ENCODE data around the gene AUTS2.

Gene AUTS2

DNA sequence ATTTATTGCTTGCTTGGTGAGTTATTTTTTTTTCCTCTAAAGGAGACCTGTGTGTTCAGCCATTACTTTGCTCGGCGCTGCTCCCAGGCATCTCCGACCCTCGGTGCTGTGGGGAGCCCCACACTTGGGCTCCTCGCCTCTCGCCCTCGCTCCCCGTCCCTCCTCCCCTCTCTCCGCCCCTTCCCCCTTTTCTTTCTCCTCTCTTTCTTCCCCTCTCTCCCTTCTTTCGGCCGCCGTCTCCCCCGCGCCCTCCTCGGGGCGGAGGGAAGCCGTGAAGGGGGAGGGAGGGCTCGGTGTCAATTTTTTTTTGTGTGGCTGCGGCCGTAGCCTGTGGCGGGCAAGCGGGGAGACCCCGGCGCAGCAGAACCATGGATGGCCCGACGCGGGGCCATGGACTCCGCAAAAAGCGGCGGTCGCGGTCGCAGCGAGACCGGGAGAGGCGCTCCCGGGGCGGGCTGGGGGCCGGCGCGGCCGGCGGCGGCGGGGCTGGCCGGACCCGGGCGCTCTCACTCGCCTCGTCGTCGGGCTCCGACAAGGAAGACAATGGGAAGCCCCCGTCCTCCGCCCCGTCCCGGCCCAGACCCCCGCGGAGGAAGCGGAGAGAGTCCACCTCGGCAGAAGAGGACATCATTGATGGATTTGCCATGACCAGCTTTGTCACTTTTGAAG, 1.1 kb downstream of the AUTS2 start:
- Histone ChIP-seq H3K36me3 (ENCODE audit: insufficient read depth, low read length) (peaks cover 3% of the 10 kb centered on the region; the same call in 1 of the 2 replicates), H3K4me2 (ENCODE audit: low read length) (peak overlapping the region; percentile 82), H3K4me1 (ENCODE audit: insufficient read depth, low read length, severe bottlenecking) (peaks cover 51% of the 10 kb centered on the region), H3K9me2 (ENCODE audit: low read depth, low read length) (no peaks in the 10 kb centered on the region), H2AFZ (ENCODE audit: low read length) (no peak overlapping the region), H4K20me1 (ENCODE audit: insufficient read depth, low read length) (0 out of 2 replicates have a peak, but pooled peaks cover 2% of the 10 kb centered on the region), H3K79me2 (ENCODE audit: insufficient read depth, low read length) (peaks cover 59% of the 10 kb centered on the region), H3F3A (ENCODE audit: insufficient read depth, low read length) (peaks cover 6% of the 10 kb centered on the region; the same call in 1 of the 2 replicates), H3K4me3 (ENCODE audit: low read depth, low read length, poor library complexity, severe bottlenecking) (peak overlapping the region; percentile 83), H3K27ac (ENCODE audit: low read depth, low read length, poor library complexity, severe bottlenecking) (peak overlapping the region; percentile 73), H3K9me3 (ENCODE audit: low read length) (no peaks in the 10 kb centered on the region), H3K27me3 (ENCODE audit: insufficient read depth, low read length) (no peaks in the 10 kb centered on the region), H3K9ac (ENCODE audit: low read length) (peak overlapping the region; percentile 88)
- no peak for TF ChIP-seq EZH2 (IDR thresholded peaks at IDR 0.05; ENCODE audit: borderline replicate concordance, low read length)
- TF ChIP-seq, protein P1, sequence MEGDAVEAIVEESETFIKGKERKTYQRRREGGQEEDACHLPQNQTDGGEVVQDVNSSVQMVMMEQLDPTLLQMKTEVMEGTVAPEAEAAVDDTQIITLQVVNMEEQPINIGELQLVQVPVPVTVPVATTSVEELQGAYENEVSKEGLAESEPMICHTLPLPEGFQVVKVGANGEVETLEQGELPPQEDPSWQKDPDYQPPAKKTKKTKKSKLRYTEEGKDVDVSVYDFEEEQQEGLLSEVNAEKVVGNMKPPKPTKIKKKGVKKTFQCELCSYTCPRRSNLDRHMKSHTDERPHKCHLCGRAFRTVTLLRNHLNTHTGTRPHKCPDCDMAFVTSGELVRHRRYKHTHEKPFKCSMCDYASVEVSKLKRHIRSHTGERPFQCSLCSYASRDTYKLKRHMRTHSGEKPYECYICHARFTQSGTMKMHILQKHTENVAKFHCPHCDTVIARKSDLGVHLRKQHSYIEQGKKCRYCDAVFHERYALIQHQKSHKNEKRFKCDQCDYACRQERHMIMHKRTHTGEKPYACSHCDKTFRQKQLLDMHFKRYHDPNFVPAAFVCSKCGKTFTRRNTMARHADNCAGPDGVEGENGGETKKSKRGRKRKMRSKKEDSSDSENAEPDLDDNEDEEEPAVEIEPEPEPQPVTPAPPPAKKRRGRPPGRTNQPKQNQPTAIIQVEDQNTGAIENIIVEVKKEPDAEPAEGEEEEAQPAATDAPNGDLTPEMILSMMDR (IDR thresholded peaks at IDR 0.05; ENCODE audit: low read length), result no peak

DNA sequence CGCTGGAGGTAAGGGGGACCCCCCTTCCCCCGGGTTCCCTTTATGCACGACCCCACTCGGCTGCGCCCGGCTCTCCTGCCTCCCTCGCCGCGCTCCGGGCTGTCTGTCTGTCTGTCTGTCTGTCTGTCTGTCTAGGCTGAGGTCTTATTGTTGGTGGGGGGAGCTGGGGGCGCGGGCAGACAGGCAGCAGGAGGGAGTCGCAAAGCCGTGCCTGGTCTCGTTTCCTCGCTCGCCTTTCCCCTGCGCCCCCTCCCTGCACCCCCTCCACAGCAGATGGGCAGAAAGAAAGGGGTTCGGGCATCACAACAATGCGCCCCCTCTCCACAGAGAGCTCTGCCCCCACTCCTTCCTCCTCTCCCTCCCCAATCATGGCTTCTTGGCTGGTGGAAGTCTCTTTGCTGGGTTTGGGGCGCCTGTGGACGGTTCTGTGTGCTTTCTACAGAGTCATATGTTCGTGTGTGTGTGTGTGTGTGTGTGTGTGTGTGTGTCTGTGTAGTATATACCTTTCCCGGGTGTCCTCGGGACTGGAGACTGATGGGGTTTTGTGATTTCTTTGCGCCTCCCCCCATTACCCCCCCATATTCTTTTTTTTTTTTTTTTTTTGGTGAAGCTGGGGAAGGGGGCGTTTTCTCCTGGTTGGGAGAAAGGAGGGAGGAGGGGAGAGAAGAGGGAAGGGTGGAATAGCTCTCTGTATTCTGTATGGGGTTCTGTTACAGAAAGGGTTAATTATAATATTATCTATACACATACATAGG, 1.9 kb downstream of the AUTS2 start:
- H3K4me3 ChIP-seq (ENCODE audit: low read depth, low read length, poor library complexity, severe bottlenecking), result peak overlapping the region; percentile 83
- H3K36me3 ChIP-seq (ENCODE audit: insufficient read depth, low read length), result peaks cover 3% of the 10 kb centered on the region
- no peaks in the 10 kb centered on the region for H3K9me2 ChIP-seq (ENCODE audit: low read depth, low read length)
- no peak overlapping the region for H2AFZ ChIP-seq (ENCODE audit: low read length)
- no peaks in the 10 kb centered on the region for H3K9me3 ChIP-seq (ENCODE audit: low read length)
- H3K4me2 ChIP-seq (ENCODE audit: low read length), result peak overlapping the region; percentile 82
- TF ChIP-seq EZH2 (IDR thresholded peaks at IDR 0.05; ENCODE audit: borderline replicate concordance, low read length), result no peak
- TF ChIP-seq, protein P1 (IDR thresholded peaks at IDR 0.05; ENCODE audit: low read length), result no peak; the same call in 1 of the 2 replicates
- H3K27me3 ChIP-seq (ENCODE audit: insufficient read depth, low read length), result no peaks in the 10 kb centered on the region
- H3K9ac ChIP-seq (ENCODE audit: low read length), result peak overlapping the region; percentile 88
- peaks cover 58% of the 10 kb centered on the region for H3K4me1 ChIP-seq (ENCODE audit: insufficient read depth, low read length, severe bottlenecking)
- H3K79me2 ChIP-seq (ENCODE audit: insufficient read depth, low read length), result peaks cover 66% of the 10 kb centered on the region
- H3F3A ChIP-seq (ENCODE audit: insufficient read depth, low read length), result peaks cover 6% of the 10 kb centered on the region; the same call in 1 of the 2 replicates
- H3K27ac ChIP-seq (ENCODE audit: low read depth, low read length, poor library complexity, severe bottlenecking), result peak overlapping the region; percentile 73
- H4K20me1 ChIP-seq (ENCODE audit: insufficient read depth, low read length), result 0 out of 2 replicates have a peak, but pooled peaks cover 2% of the 10 kb centered on the region

DNA sequence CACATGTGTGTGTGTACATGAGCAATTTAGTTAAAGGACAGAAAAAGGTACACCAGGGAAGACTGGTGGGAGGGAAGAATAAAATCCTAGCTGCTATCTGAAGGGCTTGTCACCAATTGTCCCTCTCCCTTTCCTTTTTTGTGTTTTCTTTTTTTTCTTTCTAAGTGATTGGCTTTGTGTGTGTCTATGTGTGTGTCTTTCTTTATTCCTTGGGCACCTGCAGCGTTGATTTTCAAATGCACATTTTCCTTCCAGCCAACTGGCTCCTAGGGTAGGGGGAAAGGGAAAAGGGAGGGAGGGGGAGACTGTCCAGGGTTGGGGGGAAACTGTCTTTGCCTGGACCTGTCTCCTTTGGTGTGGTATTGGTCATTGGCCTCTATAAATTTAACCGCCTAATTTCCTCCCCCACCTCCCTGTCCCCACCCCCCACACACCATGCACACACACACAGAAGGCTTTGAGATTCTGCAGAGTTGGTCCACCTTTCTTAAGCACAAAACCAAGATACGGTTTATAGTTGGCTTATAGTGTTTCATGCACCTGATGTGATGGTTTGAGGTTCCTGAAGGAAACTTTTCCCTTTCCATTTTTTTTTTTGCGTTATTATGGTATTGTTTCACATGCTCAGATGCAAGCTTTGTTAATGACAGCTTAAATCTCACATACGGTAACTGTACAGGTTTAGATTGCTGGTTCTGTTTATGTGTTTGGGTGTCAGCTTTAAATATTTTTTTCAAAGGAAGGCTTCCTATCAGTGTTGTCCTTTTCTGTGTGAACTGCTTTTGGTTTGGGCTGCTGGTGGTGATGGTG, 2.6 kb downstream of the AUTS2 start:
- Histone ChIP-seq H3K27ac (ENCODE audit: low read depth, low read length, poor library complexity, severe bottlenecking) (peak overlapping the region; percentile 73), H3K9me2 (ENCODE audit: low read depth, low read length) (no peaks in the 10 kb centered on the region), H3K36me3 (ENCODE audit: insufficient read depth, low read length) (peaks cover 3% of the 10 kb centered on the region), H3K27me3 (ENCODE audit: insufficient read depth, low read length) (no peaks in the 10 kb centered on the region), H3K4me2 (ENCODE audit: low read length) (peak overlapping the region; percentile 82), H3K4me3 (ENCODE audit: low read depth, low read length, poor library complexity, severe bottlenecking) (peak overlapping the region; percentile 83), H3K9ac (ENCODE audit: low read length) (peak overlapping the region; percentile 88), H3F3A (ENCODE audit: insufficient read depth, low read length) (peaks cover 6% of the 10 kb centered on the region; the same call in 1 of the 2 replicates), H2AFZ (ENCODE audit: low read length) (no peak overlapping the region), H3K4me1 (ENCODE audit: insufficient read depth, low read length, severe bottlenecking) (peaks cover 66% of the 10 kb centered on the region), H3K79me2 (ENCODE audit: insufficient read depth, low read length) (peaks cover 74% of the 10 kb centered on the region), H3K9me3 (ENCODE audit: low read length) (no peaks in the 10 kb centered on the region), H4K20me1 (ENCODE audit: insufficient read depth, low read length) (0 out of 2 replicates have a peak, but pooled peaks cover 2% of the 10 kb centered on the region)
- no peak for TF ChIP-seq EZH2 (IDR thresholded peaks at IDR 0.05; ENCODE audit: borderline replicate concordance, low read length)

All from OCI-LY1 (cell line).